ENCODE measurements around the gene GULP1. TPM values are rescaled to one million over a fixed set of nuclear protein-coding genes. Genes with fewer than 3 reads are reported as not detected.

GULP1 gene
- total RNA-seq, 2 donors from 2014 or later: 15.3 to 26.5 TPM

DNA sequence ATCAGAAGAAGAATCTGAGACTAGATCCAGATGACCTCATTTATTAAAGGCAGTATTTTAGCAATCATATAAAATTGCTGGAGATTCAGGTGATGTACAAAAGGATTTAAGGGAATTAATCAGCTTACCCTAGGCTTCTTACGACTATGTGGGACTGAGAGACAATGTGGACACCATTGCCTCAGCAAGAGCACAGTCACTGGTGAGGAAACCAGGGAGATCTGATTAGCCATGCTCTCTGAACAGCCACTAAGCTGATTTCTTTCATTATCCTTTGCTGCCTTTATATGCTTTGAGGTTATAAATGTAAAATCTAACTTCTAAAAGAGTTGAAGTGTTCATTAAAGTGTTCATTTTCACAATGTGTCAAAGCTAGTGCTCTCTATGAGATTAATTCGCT is 22.7 kb upstream of the GULP1 start:
- H3K36me3 Mint-ChIP-seq (ENCODE audit: low read depth): peaks cover 2% of the 10 kb centered on the region
- H3K4me3 Mint-ChIP-seq: no peak overlapping the region
- H3K9me3 ChIP-seq (ENCODE audit: control insufficient read depth, low read length): peaks cover 11% of the 10 kb centered on the region
- TF ChIP-seq, protein P1, sequence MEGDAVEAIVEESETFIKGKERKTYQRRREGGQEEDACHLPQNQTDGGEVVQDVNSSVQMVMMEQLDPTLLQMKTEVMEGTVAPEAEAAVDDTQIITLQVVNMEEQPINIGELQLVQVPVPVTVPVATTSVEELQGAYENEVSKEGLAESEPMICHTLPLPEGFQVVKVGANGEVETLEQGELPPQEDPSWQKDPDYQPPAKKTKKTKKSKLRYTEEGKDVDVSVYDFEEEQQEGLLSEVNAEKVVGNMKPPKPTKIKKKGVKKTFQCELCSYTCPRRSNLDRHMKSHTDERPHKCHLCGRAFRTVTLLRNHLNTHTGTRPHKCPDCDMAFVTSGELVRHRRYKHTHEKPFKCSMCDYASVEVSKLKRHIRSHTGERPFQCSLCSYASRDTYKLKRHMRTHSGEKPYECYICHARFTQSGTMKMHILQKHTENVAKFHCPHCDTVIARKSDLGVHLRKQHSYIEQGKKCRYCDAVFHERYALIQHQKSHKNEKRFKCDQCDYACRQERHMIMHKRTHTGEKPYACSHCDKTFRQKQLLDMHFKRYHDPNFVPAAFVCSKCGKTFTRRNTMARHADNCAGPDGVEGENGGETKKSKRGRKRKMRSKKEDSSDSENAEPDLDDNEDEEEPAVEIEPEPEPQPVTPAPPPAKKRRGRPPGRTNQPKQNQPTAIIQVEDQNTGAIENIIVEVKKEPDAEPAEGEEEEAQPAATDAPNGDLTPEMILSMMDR (conservative IDR thresholded peaks at IDR 0.05): no peak
- no peaks in the 10 kb centered on the region for H3K27me3 Mint-ChIP-seq (ENCODE audit: insufficient read depth)
- H3K4me3 ChIP-seq (ENCODE audit: low read length): no peak overlapping the region
- no peaks in the 10 kb centered on the region for H3K27me3 ChIP-seq (ENCODE audit: control insufficient read depth, insufficient read depth, low read length, poor library complexity, severe bottlenecking)
- H3K27ac ChIP-seq (ENCODE audit: low read depth, low read length): no peak overlapping the region
- H3K9me3 Mint-ChIP-seq: peaks cover 6% of the 10 kb centered on the region
- no peaks in the 10 kb centered on the region for H3K36me3 ChIP-seq (ENCODE audit: control insufficient read depth, insufficient read depth, low read length)
- DNase-seq: no peak
- H3K4me1 ChIP-seq (ENCODE audit: control insufficient read depth, insufficient read depth, low read length): no peaks in the 10 kb centered on the region
- no peak overlapping the region for H3K27ac Mint-ChIP-seq
- no peaks in the 10 kb centered on the region for H3K4me1 Mint-ChIP-seq
- 81% methylated on average over 2 of the region's 2 CpGs; no CpG with 5 or more reads in 1 of the 2 experiments for WGBS, 2 experiments (ENCODE audit: insufficient coverage in 1 of 2, insufficient read length in 1 of 2)
- no peak overlapping the region for H3K9ac ChIP-seq (ENCODE audit: extremely low read depth, low read length, poor library complexity, severe bottlenecking)

DNA sequence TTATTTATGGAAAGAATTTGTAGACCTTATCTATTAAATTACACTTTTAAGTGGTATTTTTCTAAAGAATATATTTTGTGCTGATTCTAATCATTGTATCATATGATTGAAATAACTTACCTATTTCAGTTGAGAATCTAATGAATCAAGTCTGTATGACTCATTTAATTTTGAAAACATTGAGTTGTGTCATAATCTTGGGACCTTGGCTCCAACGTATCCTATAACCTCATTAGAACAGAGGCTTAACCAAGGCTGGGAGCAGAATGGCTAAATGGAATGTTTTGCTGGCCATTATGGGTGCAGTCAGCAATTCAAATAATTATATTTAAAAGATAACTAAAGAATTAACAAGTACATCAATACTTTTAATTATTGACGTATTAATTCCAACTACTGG is 19.6 kb upstream of the GULP1 start:
- no peaks in the 10 kb centered on the region for H3K27me3 Mint-ChIP-seq (ENCODE audit: insufficient read depth)
- peaks cover 2% of the 10 kb centered on the region for H3K36me3 Mint-ChIP-seq (ENCODE audit: low read depth)
- Histone ChIP-seq H3K27ac (ENCODE audit: low read depth, low read length) (no peak overlapping the region), H3K9ac (ENCODE audit: extremely low read depth, low read length, poor library complexity, severe bottlenecking) (no peak overlapping the region), H3K9me3 (ENCODE audit: control insufficient read depth, low read length) (peaks cover 11% of the 10 kb centered on the region), H3K4me3 (ENCODE audit: low read length) (no peak overlapping the region), H3K36me3 (ENCODE audit: control insufficient read depth, insufficient read depth, low read length) (no peaks in the 10 kb centered on the region), H3K4me1 (ENCODE audit: control insufficient read depth, insufficient read depth, low read length) (no peaks in the 10 kb centered on the region), H3K27me3 (ENCODE audit: control insufficient read depth, insufficient read depth, low read length, poor library complexity, severe bottlenecking) (no peaks in the 10 kb centered on the region)
- peaks cover 3% of the 10 kb centered on the region for H3K4me1 Mint-ChIP-seq
- no peak overlapping the region for H3K27ac Mint-ChIP-seq
- 90 to 100% methylated on average over 1 to 2 of the region's 2 CpGs for WGBS, 2 experiments (ENCODE audit: insufficient coverage in 1 of 2, insufficient read length in 1 of 2)
- peaks cover 6% of the 10 kb centered on the region for H3K9me3 Mint-ChIP-seq
- TF ChIP-seq, protein P1 (conservative IDR thresholded peaks at IDR 0.05): no peak
- H3K4me3 Mint-ChIP-seq: no peak overlapping the region
- no peak for DNase-seq

DNA sequence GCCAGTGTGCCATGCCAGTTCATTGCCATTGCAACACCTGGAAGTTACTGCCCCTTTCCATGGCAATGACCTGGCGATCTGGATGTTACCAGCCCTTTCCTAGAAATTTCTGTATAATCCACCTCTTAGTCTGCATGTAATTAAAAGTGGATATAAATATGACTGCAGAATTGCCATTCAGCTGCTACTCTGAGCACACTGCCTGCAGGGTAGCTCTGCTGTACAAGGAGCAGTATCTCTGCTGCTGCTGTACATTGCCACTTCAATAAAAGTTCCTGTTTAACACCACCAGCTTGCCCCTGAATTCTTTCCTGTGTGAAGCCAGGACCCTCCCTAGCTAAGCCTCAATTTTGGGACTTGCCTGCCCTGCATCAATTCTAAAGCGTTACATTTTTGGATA is 17.4 kb upstream of the GULP1 start:
- 92 to 100% methylated on average over 1 to 2 of the region's 2 CpGs for WGBS, 2 experiments (ENCODE audit: insufficient coverage in 1 of 2, insufficient read length in 1 of 2)
- no peak overlapping the region for H3K4me3 Mint-ChIP-seq
- H3K9me3 ChIP-seq (ENCODE audit: control insufficient read depth, low read length): peaks cover 11% of the 10 kb centered on the region
- peaks cover 2% of the 10 kb centered on the region for H3K36me3 Mint-ChIP-seq (ENCODE audit: low read depth)
- peaks cover 14% of the 10 kb centered on the region for H3K4me1 Mint-ChIP-seq
- H3K27ac ChIP-seq (ENCODE audit: low read depth, low read length): no peak overlapping the region
- H3K27me3 Mint-ChIP-seq (ENCODE audit: insufficient read depth): no peaks in the 10 kb centered on the region
- H3K9me3 Mint-ChIP-seq: peaks cover 6% of the 10 kb centered on the region
- no peak overlapping the region for H3K4me3 ChIP-seq (ENCODE audit: low read length)
- no peaks in the 10 kb centered on the region for H3K4me1 ChIP-seq (ENCODE audit: control insufficient read depth, insufficient read depth, low read length)
- TF ChIP-seq, protein P1 (conservative IDR thresholded peaks at IDR 0.05): no peak
- H3K27ac Mint-ChIP-seq: no peak overlapping the region
- no peak for DNase-seq
- no peaks in the 10 kb centered on the region for H3K27me3 ChIP-seq (ENCODE audit: control insufficient read depth, insufficient read depth, low read length, poor library complexity, severe bottlenecking)
- H3K9ac ChIP-seq (ENCODE audit: extremely low read depth, low read length, poor library complexity, severe bottlenecking): no peak overlapping the region
- H3K36me3 ChIP-seq (ENCODE audit: control insufficient read depth, insufficient read depth, low read length): no peaks in the 10 kb centered on the region

All from endodermal cell (in vitro differentiated cells).